Fibroblast of skin of back (primary cell): ENCODE results near the gene CCIN. TPM values are rescaled to one million over a fixed set of nuclear protein-coding genes. Genes with fewer than 3 reads are reported as not detected.
"Not testable (repeated sequence)": the region's sequence is repeated elsewhere in the genome, so short reads cannot be mapped to it uniquely, and the experiment has no call there.

Source experiments
- DNase-seq: peaks from one replicate; pipeline ENCODE4 v3.0.0-alpha.2; 2013
- polyA plus RNA-seq, 2 experiments: library from polyadenylated mRNA; unstranded; fragments of 120-200 nt; gene quantifications; one replicate each; pipeline ENCODE4 v1.2.1, GENCODE V29; 2013; ENCODE audit not compliant: insufficient read length in 2 of 2

CCIN gene
- polyA plus RNA-seq (2013, experiment 1 of 2; ENCODE audit: insufficient read length): 2.5 TPM
- 2.3 TPM for polyA plus RNA-seq (2013, experiment 2 of 2; ENCODE audit: insufficient read length)

DNA sequence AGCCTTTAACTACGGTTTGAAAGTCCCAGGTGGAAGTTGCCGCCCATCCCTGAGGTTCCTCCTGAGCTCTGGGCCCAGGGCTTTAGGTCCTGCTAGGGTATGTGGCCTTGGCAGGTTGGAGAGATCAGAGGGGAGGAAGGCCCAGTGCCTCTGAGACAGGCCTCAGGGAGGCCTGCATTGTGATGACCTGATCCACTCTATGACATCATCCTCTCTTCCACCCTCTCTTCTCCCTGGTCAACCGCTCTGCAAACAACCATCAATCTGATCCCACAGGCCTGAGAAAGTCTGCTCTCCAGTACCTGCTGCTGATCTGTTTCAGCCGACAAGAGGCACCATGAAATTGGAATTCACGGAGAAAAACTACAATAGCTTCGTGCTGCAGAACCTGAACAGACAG, at the start of gene CCIN:
CCIN (plus strand) TSS at position 223 of the 400 bp plus-strand sequence; CDS start at position 338, 115 bp downstream.
- DNase-seq: no peak

DNA sequence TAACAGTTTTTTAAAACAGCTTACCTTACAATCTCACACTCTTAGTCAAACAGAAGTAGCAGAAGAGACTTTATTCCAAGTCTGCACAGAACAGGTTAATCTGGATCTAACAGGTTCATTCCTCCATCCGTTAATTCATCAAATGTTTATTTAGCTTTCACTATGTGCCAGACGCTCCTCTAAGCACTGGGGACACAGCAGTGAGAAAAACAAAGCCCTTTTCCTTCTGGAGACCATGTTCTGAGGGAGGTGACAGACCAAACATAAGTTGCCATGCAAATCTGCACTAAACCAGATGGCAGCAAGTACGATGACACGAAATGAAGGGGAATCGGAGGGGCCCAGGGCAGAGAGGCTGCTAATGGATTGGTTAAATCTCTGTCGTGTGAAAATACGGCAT, 49.7 kb upstream of the CCIN start:
- DNase-seq: no peak

DNA sequence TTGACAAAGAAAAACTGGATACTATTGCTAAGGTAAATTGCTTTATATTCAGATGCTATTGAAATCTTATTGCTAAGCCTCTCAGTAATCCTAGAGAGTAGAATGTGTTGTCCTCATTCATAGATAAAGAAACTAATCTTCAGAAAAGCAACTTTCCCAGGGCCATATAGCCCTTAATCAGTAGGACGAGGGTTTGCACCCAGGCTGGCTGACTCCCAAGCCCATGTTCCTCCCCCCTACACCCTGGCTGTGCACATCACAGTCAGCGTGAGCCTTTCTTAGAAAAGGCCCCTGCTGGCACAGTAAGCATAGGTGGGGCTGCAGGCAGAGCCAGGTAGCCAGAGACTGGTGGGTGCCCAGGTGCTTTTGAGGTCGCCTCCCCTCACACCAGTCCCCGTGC, 48.5 kb upstream of the CCIN start:
- no peak for DNase-seq

DNA sequence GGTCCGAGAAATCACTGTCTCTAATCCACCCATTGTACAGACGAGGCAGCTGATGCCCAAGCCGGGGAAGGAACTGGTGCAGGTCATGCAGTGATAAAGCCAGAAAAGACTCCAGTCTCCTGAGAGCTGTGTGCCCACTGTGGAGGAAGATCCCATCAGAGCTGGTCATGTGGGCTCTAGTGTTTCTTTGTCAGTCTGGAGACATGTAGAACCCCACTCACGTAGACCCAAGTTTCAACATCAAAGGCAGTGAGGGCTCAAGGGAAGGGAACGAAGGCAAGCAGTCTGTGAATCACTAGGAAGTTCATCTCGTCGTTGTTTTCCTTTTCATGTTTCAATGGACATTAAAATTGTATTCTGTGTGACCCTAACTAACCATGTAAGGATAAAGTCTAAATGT, 47.2 kb upstream of the CCIN start:
- no peak for DNase-seq

DNA sequence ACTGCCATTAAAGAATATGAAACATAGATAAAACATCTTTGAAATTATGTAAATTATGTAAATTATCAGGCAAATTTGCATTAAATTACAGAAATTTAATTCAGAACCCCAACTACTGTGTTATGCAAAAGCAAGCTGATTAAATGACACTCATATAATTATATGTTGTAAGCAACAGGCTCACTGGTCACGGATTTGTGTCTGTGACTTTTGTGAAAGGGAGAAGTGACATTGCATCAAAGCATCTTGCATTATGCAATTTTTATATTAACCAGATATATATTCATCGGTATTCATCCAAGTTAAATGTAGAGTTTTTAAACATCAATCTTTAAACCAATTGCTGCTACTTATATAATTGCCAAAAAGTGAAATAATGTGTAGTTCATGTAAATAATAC, 45.7 kb upstream of the CCIN start:
- DNase-seq: no peak

DNA sequence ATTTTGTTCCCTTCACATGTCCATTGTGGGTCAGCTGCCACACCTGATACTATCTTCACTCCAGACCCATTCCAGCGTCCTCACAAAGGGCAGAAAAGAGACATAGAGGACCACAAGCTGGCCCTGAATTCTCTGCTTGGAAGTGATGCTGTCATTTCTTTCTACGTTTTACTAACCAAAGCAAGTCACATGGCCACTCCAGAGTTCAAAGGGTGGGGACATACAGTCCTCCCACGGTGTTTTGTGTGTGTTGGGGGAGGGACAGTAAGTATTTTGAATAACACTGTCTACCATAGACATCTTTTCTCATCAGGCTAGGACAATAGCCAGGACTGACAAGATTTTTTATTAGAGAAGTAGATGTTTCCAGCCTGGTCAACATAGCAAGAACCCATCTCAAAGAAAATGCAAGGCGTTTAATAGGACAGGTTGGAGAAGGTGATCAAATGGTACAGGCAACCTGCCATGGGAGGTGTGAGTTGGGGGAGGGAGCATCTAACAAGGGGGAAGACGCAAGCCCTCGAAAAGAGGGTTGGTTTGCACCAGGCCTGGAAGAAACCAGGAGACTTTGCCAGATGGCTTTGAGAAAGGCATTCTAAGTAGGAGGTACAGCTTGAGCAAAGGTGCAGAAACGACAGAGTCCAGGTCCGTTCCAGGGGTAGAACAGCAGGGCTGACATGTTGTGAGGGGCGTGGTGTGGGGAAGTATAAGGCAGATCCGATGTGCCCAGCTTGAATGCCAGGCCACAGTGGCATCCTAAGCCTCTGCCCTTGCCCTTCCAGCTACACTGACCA, 43.9 kb upstream of the CCIN start:
- no peak for DNase-seq

DNA sequence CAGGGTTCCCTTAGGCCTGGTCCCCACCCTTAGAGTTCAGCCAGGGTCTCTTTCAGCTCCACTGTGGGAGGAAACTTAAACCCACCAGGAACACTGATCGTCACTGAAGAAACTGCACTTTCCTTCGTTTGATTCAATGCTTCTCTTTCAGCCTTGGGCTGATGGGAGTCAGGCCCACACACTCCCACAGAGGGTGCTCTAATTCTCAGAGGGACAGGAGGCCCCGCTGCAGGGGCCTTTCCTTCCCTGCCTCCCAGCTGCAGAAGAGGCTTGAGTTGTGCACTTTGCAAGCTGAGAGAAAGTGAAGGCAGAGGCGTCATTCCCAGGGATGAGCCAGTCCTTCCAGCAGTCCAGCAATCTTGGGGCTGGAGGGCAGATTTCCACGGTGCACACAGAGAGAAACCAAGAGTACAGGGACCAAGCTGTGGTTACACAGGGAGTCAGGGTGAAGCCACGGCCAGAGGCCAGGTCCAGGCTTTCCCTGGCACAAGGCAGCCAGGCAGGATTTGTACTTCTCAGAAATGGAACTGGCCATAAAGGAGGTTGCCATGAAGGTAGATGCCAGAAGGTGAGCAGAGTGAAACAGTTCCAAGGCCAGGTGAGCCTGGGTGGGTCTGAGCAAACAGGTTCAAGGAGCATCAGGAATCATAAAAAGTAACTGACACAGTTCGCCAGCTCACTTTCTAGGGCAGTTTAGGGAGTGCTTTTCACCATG, 43.0 kb upstream of the CCIN start:
- DNase-seq: no peak

DNA sequence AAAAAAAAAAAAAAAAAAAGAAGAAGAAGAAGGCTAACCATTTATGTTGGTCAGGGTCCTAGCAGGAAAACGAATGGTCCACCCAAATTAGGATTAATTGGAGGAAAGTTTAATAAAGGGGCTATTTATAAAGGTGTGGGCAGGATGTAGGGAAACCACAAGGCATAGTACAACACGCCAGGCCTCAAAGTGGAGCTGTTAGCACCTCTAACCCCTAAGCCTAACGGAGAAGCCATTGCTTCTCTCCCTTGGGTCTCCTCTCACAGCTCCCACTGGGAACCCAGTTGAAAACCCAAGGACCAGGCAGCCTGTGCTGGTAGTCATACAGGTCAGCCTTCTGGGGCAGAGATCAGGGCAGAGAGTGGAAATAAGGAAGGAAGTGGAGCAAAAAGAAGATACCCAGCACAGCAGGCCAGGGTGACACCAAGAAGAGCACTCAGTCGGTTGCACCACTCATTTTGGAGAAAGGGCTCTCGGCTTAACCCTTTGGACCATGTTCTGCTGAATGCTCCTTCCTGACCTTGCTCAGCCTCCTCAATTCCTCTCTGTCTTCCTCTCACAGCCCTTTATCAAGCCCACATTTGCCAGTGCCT, 41.4 kb upstream of the CCIN start:
- DNase-seq: no peak

DNA sequence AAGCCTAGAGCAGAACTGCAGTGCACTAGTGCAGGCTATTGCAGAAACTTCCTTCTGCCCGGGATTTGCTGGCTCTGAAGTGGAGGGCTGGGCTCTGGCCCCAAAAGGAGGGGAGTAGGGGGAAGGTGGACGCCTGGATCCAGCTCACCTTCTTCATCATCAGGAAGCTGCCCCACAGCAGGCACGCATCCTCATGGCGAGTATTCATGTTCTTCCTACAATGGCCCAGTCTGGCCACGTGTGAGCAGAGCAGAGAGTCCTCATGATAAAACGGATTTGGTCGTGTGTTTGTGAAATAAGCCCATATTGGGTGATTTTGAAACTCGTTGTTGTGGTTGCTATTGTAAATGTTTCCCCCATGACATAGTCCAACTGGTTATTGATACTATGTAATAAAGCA, 40.8 kb upstream of the CCIN start:
- no peak for DNase-seq

DNA sequence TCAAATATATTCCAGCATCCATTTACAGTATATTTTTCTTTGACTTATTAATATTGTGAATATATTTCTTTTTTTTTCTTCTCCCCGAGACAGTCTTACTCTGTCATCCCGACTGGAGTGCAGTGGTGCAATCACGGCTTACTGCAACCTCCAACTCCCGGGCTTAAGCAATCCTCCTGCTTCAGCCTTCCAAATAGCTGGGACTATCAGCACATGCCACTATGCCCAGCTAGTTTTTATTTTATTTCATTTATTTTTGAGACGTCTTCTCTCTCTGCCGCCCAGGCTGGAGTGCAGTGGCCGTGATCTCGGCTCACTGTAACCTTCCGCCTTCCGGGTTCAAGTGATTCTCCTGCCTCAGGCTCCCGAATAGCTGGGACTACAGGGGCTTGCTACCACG, 40.0 kb upstream of the CCIN start:
- DNase-seq: no peak

DNA sequence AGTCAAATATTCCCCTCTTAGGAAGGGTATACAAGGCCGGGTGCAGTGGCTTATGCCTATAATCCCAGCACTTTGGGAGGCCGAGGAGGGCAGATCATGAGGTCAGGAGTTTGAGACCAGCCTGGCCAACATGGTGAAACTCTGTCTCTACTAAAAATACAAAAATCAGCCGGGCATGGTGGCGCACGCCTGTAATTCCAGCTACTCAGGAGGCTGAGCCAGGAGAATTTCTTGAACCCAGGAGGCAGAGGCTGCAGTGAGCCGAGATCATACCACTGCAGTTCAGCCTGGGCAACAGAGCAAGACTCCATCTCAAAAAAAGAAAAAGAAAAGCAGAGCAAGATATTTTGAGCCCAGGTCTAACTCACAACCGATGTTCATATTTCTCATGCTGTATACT, 37.5 kb upstream of the CCIN start:
- not testable (repeated sequence) for DNase-seq

DNA sequence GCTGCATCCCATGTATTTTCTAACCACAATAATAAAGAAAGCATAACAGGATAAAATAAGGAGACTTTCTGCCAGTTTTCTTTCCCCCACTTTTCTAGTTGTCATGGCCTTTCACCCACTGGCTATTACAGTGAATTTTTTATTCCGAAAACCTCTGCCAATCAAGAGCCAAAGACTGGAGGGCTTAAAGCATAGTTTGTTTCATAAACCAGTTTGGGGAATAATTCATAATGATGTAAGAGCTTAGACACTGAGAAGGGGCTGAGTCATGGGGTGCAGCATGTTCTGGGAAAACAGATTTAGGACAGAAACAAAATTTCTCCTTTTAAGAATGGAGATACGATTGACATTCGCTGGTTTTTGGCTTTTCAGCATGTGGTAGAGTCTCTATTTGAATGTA, 37.1 kb upstream of the CCIN start:
- DNase-seq: peak; percentile 75

DNA sequence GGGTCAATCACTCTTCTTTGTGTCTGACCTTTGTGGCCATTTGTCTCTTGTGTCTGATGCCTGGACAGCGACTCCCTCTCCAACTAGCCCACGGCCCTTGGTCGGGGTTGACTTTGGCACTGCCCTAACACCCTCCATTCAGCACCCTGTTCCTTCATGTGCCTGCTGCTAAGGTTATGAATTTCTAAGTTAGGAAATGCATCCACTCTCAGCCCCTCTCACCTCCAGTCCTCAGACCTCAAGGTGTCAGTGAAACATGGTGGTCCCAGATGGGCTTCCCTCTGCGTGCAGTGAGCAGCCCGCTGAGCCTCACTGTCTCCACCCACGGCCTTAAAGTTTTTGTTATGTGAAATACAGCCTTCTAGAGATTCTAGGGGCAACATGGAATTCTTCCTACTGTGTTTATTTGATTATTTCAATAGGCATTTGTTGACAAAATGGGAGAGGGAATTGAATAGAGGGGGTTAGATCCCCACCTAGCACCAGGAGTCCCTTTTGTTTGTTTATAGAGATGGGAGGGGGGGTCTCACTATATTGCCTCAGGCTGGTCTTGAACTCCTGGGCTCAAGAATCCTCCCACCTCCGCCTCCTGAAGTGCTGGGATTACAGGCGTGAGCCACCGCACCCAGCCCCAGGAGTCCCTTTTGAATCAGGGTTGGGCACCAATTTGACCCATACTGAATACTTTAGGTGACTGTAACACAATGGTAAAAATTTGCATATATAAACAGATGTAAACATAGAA, 34.3 kb upstream of the CCIN start:
- DNase-seq: no peak

DNA sequence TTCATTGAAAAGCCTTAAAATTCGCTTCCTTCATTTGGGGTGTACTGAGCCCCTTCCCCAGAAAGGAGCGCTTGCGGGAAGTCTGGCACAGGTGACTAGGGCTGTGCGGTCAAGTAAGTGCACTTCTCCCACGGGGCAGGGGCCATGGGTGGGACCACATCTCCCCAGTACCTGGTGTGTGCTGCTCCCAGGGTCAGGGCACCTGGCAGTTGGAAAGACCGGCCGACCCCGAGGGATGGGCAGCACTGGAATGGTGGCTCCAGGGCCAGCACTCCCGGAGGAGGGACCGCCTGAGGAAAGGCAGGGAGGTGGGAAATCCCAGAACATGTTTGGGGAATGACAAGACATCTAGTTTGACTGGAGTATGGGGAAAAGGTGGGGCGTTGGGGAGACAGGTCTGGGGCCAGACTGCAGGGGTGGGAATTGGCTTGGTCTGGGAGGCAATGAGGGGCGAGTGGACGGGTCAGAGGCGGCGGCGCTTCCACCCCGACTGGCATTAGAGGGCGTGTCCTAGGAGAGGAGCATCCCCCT, 33.4 kb upstream of the CCIN start:
- DNase-seq: no peak

DNA sequence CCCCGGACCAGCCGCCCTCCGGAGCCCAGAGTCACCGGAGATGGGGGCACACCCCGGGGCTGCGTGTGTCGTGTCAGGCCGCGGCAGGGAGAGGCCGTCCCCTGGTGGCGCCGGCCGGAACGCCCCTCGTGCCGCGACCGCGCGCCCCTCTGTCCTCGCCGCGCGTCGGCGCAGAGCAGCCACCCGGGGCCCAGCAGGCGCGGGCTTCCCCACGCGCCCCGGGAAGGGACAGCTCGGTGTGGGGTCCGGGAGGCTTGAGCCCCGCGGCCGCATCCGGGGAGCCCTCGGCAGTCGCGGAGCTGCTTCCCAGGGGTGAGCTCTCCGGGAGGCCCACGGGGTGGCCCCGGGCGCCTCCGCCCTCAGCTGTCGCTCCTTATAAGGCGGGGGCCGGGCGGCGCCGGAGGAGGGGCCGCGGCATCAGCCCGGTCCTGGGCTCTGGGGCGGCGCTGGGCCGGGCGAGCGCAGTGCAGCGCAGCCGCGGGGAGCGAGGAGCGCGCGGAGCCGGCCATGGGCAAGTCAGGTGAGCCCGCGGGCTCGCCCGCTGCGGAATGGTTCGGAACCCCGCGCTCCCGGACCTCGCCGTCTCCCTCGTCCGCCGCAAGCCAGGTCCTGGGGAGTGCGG, 32.8 kb upstream of the CCIN start, which contains the start of gene GLIPR2:
GLIPR2 (plus strand) TSS at position 462 of the 622 bp plus-strand sequence; CDS start at position 508, 46 bp downstream.
- DNase-seq: peak; percentile 82

DNA sequence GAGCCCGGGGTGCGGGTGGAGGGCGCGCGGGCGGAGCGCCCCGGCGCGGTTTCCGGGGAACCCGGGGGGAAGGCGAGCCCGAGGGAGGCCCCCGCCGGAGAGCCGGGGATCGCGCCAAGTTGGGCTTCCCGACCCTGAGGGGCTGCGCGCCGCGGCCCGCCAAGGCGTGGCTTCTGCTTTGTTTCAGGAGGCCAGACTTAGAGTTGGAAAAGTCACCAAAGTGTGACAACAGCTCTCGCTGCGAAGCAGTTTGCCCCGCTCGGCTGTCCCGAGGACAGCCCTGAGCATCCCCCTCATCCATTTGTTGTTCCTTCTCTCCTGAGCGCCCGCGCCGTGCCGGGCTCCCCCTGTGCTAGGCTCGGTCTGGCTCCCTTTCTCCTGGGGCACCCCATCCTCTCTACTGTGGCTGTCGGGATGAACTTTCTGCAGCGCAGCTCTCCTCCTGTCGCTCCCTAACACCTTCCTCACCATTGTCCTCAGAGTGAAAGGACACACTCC, 32.2 kb upstream of the CCIN start:
- peak; percentile 17 for DNase-seq

DNA sequence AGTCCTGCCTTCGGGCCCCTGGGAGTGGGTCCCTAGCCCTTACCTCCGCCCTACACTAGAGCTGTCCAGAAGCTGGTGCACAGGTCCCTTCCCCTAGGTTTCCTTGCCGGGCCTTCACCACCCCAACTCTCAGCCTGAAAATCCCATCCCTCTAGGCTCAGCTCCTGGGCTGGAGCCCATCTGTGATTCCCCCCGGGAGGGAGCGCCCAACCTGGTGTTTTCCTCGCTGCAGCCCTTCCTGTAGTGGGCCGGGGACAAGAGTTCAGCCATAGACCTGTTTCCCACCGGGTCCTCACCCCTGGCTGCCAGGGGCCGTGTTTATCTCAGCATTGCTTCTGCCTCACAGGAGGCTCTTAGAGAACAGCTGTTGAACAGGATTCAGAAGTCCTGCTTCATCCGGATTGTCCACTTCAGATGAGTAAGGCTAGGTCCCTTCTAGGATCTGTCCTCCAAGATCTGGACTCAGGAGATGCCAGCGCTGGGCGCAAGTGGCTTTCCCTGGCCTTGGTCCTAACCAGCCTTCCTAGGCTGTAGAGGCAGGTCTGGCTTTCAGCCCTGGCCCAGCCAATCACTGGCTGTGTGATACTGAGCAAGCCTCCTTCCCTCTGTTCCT, 31.7 kb upstream of the CCIN start:
- DNase-seq: peak; percentile 46

DNA sequence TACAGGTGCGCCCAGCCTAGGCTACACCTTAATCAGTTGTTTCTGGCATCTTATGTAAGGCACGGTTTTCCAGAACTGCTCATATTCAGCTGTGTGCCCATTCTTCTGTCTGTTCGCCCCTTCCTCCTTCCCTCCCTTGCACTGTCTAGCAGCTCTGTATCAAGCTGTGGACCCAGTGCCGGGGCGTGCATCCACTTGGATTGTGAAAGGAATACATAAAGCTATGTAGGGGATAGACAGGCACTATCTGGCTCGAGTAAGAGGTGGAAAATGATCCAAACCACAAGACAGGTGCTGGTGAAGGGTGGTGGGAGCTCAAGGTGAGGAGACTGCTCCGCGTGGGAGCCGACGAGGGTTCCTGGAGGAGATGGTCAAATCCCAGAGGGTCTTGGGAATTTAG, 30.7 kb upstream of the CCIN start:
- no peak for DNase-seq

DNA sequence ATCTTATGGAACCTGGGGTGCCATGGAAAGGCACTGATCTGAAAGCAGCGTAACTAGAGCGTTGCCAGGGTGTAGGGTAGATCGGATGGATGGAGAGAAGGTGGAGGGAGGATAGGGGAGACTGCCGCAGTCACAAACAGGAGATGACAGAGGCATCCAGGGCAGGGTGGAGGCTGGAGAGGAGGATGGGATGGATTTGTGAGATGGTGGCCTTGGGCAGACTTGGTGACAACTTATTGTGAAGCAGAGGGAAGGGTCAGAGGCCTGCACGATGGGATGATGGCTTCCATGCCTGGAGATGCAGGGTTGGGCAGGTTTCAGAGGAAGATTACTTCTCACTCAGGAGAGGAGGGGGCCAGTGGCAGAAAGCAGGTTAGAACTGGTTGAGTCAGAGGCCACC, 30.3 kb upstream of the CCIN start:
- no peak for DNase-seq

DNA sequence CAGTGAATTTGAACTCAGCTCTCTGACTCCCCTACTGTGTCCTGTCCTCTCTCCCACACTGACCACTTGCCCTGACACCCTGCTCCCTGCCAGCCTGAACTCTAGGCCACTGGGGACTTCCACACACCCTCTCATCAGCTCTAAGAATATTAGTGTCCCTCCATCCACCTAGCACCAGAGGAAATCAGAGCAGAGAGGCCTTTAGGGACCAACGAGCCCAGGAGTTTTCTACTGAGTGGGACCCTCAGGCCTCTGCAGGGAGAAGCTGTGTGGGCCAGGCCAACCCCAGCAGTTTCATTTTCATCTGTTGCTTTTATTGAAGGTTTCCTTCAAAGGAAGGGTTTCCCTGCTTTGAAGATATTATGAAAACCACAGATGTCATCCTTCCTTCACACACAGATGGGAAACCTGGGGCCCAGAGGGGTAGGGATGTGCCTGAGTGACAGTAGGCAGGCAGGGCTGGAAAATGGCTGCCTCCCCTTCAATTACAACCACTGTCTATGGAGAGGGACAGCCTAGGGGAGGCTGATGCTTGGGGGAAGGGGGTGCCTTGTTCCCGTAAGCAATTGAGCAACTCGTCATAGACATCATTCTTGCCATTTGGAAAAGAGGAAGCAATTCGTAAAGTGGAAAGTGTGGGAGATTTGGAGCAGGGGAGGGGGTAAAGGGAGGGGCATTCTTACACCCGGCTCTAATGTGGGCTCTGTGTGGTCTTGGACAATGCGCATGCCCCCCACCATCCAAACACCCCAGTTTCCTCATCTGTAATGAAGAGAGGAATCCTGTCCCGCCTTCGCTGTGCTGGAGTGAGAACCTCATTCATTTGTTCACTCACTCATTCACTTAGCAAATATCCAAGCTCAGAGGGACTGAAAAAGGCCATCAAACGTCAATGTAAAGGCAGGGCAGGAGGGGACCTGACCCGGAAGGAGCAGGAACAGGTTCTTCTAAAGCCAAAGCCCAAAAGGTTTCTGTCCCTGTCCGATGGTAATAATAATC, 28.8 kb upstream of the CCIN start:
- DNase-seq: no peak
